MM.1S (cell line): Measurements from ENCODE around the gene ELP4.

ENCODE experiments used
- DNase-seq: peaks from one replicate; pipeline ENCODE4 v3.0.0-alpha.2; 2015
- H2AFZ ChIP-seq: fragments of 300-600 bp; sonication (generic); 2 replicates; pipeline ENCODE4 v1.6.0; 2016; ENCODE audit warnings: antibody characterized with exemption, low read length
- H3F3A ChIP-seq: fragments of 300-600 bp; sonication (generic); 2 replicates; pipeline ENCODE4 v1.6.1; 2016; ENCODE audit warnings: mild to moderate bottlenecking, antibody characterized with exemption, low read length, moderate library complexity, mixed read lengths; ENCODE audit not compliant: insufficient read depth
- H3K27ac ChIP-seq: fragments of 300-600 bp; sonication (generic); 2 replicates; pipeline ENCODE4 v1.5.1; 2016; ENCODE audit warnings: mild to moderate bottlenecking, low read length
- H3K27me3 ChIP-seq: fragments of 300-600 bp; sonication (generic); replicated peaks from 2 replicates; pipeline ENCODE4 v1.6.0; 2016; ENCODE audit warnings: low read length; ENCODE audit not compliant: insufficient read depth
- H3K36me3 ChIP-seq: fragments of 300-600 bp; sonication (generic); replicated peaks from 2 replicates; pipeline ENCODE4 v1.6.1; 2016; ENCODE audit warnings: mild to moderate bottlenecking, low read length, mixed read lengths; ENCODE audit not compliant: insufficient read depth
- H3K4me1 ChIP-seq: fragments of 300-600 bp; sonication (generic); 2 replicates; pipeline ENCODE4 v1.6.1; 2016; ENCODE audit warnings: low read length, mixed read lengths
- H3K4me2 ChIP-seq: fragments of 300-600 bp; sonication (generic); 2 replicates; pipeline ENCODE4 v1.6.0; 2016; ENCODE audit warnings: low read depth, low read length
- H3K4me3 ChIP-seq: fragments of 300-600 bp; sonication (generic); 2 replicates; pipeline ENCODE4 v1.5.1; 2016; ENCODE audit warnings: low read length, mixed read lengths
- H3K79me2 ChIP-seq: fragments of 300-600 bp; sonication (generic); 2 replicates; pipeline ENCODE4 v1.6.1; 2016; ENCODE audit warnings: mixed run types, low read length, mixed read lengths
- H3K9ac ChIP-seq: fragments of 300-600 bp; sonication (generic); 2 replicates; pipeline ENCODE4 v1.6.1; 2016; ENCODE audit warnings: low read length, mixed read lengths
- H3K9me2 ChIP-seq: fragments of 300-600 bp; sonication (generic); replicated peaks from 2 replicates; pipeline ENCODE4 v1.6.1; 2016; ENCODE audit warnings: mild to moderate bottlenecking, low read length, mixed read lengths; ENCODE audit not compliant: insufficient read depth
- H3K9me3 ChIP-seq: fragments of 300-600 bp; sonication (generic); replicated peaks from 2 replicates; pipeline ENCODE4 v1.6.1; 2016; ENCODE audit warnings: mild to moderate bottlenecking, low read length, mixed read lengths; ENCODE audit not compliant: insufficient read depth
- H4K20me1 ChIP-seq: fragments of 300-600 bp; sonication (generic); 2 replicates; pipeline ENCODE4 v1.6.1; 2016; ENCODE audit warnings: mild to moderate bottlenecking, low read length, moderate library complexity, mixed read lengths; ENCODE audit not compliant: insufficient read depth
- CTCF ChIP-seq: fragments of 300-600 bp; sonication (generic); IDR thresholded peaks from 2 replicates; pipeline ENCODE4 v1.5.1; 2016; ENCODE audit warnings: antibody characterized with exemption, low read length, mixed read lengths
- EZH2 ChIP-seq: fragments of 300-600 bp; sonication (generic); optimal IDR thresholded peaks from 2 replicates; pipeline ENCODE3; 2017; ENCODE audit warnings: low read depth, mild to moderate bottlenecking, antibody characterized with exemption, low read length, mixed read lengths
- EZH2phosphoT487 ChIP-seq: fragments of 300-600 bp; sonication (generic); IDR thresholded peaks from 2 replicates; pipeline ENCODE4 v1.6.1; 2018; ENCODE audit warnings: antibody characterized with exemption, low read length

Gene ELP4

GRCh38 chr11:31802609-31802989 lies 293.0 kb downstream of the ELP4 start:
- no peak overlapping the region for H2AFZ ChIP-seq
- no peaks in the 10 kb centered on the region for H3K9me3 ChIP-seq
- H3K79me2 ChIP-seq, result no peaks in the 10 kb centered on the region
- H3K4me1 ChIP-seq, result no peaks in the 10 kb centered on the region
- H4K20me1 ChIP-seq, result no peaks in the 10 kb centered on the region
- no peak overlapping the region for H3K4me2 ChIP-seq
- H3K9me2 ChIP-seq, result no peaks in the 10 kb centered on the region
- H3K36me3 ChIP-seq, result no peaks in the 10 kb centered on the region
- TF ChIP-seq EZH2phosphoT487 (no peak), EZH2 (no peak)
- H3K27ac ChIP-seq, result no peak overlapping the region
- no peak overlapping the region for H3K9ac ChIP-seq
- H3K4me3 ChIP-seq, result no peak overlapping the region
- no peaks in the 10 kb centered on the region for H3F3A ChIP-seq
- no peak for DNase-seq
- peaks cover 26% of the 10 kb centered on the region; the same call in 1 of the 2 replicates for H3K27me3 ChIP-seq

GRCh38 chr11:31802990-31803812 lies 293.6 kb downstream of the ELP4 start:
- no peak overlapping the region for H3K4me3 ChIP-seq
- H3K9ac ChIP-seq, result no peak overlapping the region
- H2AFZ ChIP-seq, result no peak overlapping the region
- H3K27me3 ChIP-seq, result peaks cover 32% of the 10 kb centered on the region
- no peaks in the 10 kb centered on the region for H3K79me2 ChIP-seq
- H3K4me1 ChIP-seq, result no peaks in the 10 kb centered on the region
- DNase-seq, result no peak
- no peak overlapping the region for H3K27ac ChIP-seq
- no peaks in the 10 kb centered on the region for H3K36me3 ChIP-seq
- H3F3A ChIP-seq, result no peaks in the 10 kb centered on the region
- no peaks in the 10 kb centered on the region for H3K9me2 ChIP-seq
- H3K9me3 ChIP-seq, result no peaks in the 10 kb centered on the region
- H4K20me1 ChIP-seq, result no peaks in the 10 kb centered on the region
- no peak overlapping the region for H3K4me2 ChIP-seq
- TF ChIP-seq EZH2 (no peak), EZH2phosphoT487 (no peak), CTCF (no peak)

GRCh38 chr11:31803813-31804311 lies 294.3 kb downstream of the ELP4 start:
- no peaks in the 10 kb centered on the region for H3K9me3 ChIP-seq
- no peak overlapping the region for H3K9ac ChIP-seq
- no peak for DNase-seq
- no peak for TF ChIP-seq EZH2phosphoT487
- TF ChIP-seq EZH2, result no peak
- TF ChIP-seq CTCF, result no peak
- no peaks in the 10 kb centered on the region for H3K9me2 ChIP-seq
- H3K79me2 ChIP-seq, result no peaks in the 10 kb centered on the region
- H3K27ac ChIP-seq, result no peak overlapping the region
- H4K20me1 ChIP-seq, result no peaks in the 10 kb centered on the region
- no peaks in the 10 kb centered on the region for H3K4me1 ChIP-seq
- no peak overlapping the region for H3K4me3 ChIP-seq
- no peaks in the 10 kb centered on the region for H3F3A ChIP-seq
- H3K4me2 ChIP-seq, result no peak overlapping the region
- peaks cover 39% of the 10 kb centered on the region for H3K27me3 ChIP-seq
- no peaks in the 10 kb centered on the region for H3K36me3 ChIP-seq
- no peak overlapping the region for H2AFZ ChIP-seq
